ENCODE measurements around the gene CD28. TPM values are rescaled to one million over a fixed set of nuclear protein-coding genes. Genes with fewer than 3 reads are reported as not detected.

CD28 gene
- total RNA-seq, 2 experiments from 2014 or later: 128 to 130 TPM

DNA sequence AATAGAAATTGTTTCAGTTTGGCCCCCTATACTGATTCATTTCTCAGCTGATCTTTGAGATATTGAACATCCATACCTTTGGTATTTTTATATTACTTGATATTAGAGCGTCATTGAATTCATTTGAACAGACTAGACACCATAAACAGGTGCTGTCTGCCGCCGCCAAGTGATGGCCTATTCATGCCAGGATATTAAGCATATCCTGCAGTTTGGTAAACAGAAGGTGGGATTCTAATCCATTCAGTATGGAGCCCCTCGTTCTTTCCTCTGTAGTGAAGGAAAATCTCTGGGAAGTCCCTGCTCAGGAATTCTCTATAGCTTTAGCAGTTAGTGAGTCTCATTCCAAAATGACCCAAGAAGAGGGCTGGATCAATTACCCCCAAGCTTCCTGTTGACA lies 23.0 kb upstream of the CD28 start:
- H3K4me3 ChIP-seq (ENCODE audit: low read length): no peak overlapping the region
- no peak overlapping the region for H3K27ac ChIP-seq (ENCODE audit: low read depth in 1 of 2, low read length in 2 of 2)
- POLR2A ChIA-PET: no interaction called here
- H3K27me3 Mint-ChIP-seq: no peaks in the 10 kb centered on the region
- no peak overlapping the region for H3K4me3 Mint-ChIP-seq
- CTCF ChIA-PET: interaction anchor here (0.7 kb wide), 2 partner anchors 132 to 190 kb away, joined by 3 read pairs; no protein-coding TSS in a partner anchor
- TF ChIP-seq, protein P1, sequence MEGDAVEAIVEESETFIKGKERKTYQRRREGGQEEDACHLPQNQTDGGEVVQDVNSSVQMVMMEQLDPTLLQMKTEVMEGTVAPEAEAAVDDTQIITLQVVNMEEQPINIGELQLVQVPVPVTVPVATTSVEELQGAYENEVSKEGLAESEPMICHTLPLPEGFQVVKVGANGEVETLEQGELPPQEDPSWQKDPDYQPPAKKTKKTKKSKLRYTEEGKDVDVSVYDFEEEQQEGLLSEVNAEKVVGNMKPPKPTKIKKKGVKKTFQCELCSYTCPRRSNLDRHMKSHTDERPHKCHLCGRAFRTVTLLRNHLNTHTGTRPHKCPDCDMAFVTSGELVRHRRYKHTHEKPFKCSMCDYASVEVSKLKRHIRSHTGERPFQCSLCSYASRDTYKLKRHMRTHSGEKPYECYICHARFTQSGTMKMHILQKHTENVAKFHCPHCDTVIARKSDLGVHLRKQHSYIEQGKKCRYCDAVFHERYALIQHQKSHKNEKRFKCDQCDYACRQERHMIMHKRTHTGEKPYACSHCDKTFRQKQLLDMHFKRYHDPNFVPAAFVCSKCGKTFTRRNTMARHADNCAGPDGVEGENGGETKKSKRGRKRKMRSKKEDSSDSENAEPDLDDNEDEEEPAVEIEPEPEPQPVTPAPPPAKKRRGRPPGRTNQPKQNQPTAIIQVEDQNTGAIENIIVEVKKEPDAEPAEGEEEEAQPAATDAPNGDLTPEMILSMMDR (IDR thresholded peaks at IDR 0.05): no peak
- H3K27me3 ChIP-seq (ENCODE audit: control insufficient read depth in 1 of 2, insufficient read depth in 2 of 2, low read length in 2 of 2): no peaks in the 10 kb centered on the region
- H3K36me3 Mint-ChIP-seq (ENCODE audit: low read depth): no peaks in the 10 kb centered on the region
- H3K4me1 ChIP-seq (ENCODE audit: insufficient read depth, low read length): peaks cover 16% of the 10 kb centered on the region
- no peaks in the 10 kb centered on the region for H3K9me3 Mint-ChIP-seq
- peaks cover 51% of the 10 kb centered on the region for H3K4me1 Mint-ChIP-seq (ENCODE audit: low read depth)
- intact Hi-C loops (cut with DNase I, micrococcal nuclease): no loop called here
- H3K27ac Mint-ChIP-seq: no peak overlapping the region
- no peaks in the 10 kb centered on the region for H3K36me3 ChIP-seq (ENCODE audit: insufficient read depth, low read length)
- no peaks in the 10 kb centered on the region for H3K9me3 ChIP-seq (ENCODE audit: control insufficient read depth in 1 of 2, insufficient read depth in 1 of 2, low read length in 2 of 2)
- DNase-seq: no peak
- no peak for ATAC-seq (ENCODE audit: poor library complexity)

DNA sequence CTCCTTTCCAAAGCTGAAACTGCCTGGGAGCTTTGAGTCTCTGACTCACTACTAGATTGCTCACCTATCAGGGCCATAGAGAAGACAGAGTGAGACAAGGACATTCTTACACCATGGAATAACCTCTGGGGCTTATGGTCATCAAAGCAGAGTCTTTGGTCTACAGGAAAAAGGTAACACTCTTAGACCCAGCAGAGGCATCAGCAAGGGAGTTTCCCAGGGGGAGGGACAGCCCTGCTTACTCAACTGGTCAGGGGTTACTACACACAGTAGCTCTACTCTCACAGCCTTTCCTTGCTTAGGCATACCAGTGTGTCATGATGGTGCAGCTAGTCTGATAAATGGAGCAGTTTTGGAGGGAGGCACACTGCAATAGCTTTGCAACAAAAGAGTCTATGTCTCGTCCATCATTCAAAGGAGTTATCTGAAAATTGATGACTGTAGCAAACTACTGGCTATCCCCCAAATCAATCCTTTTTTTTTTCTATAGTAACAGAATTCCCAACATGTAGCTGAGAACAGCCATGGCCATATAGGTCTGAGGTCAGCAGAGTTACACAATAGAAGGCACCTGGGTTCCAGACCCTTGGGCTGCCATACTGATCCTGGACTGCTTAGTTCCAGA lies 22.4 kb upstream of the CD28 start:
- Histone ChIP-seq H3K27ac (ENCODE audit: low read depth in 1 of 2, low read length in 2 of 2) (no peak overlapping the region), H3K4me1 (ENCODE audit: insufficient read depth, low read length) (peaks cover 16% of the 10 kb centered on the region), H3K27me3 (ENCODE audit: control insufficient read depth in 1 of 2, insufficient read depth in 2 of 2, low read length in 2 of 2) (no peaks in the 10 kb centered on the region), H3K36me3 (ENCODE audit: insufficient read depth, low read length) (no peaks in the 10 kb centered on the region), H3K9me3 (ENCODE audit: control insufficient read depth in 1 of 2, insufficient read depth in 1 of 2, low read length in 2 of 2) (no peaks in the 10 kb centered on the region), H3K4me3 (ENCODE audit: low read length) (no peak overlapping the region)
- CTCF ChIA-PET: interaction anchor here (0.7 kb wide), 1 partner anchor 131 kb away, joined by 3 read pairs; no protein-coding TSS in a partner anchor
- Mint-ChIP-seq H3K27me3 (no peaks in the 10 kb centered on the region), H3K4me1 (ENCODE audit: low read depth) (peaks cover 44% of the 10 kb centered on the region), H3K4me3 (no peak overlapping the region), H3K27ac (no peak overlapping the region), H3K9me3 (no peaks in the 10 kb centered on the region), H3K36me3 (ENCODE audit: low read depth) (no peaks in the 10 kb centered on the region)
- ATAC-seq (ENCODE audit: poor library complexity) (no peak), DNase-seq (peak in 2 of 14 experiments; percentile 40 to 59)
- POLR2A ChIA-PET: no interaction called here
- intact Hi-C loops (cut with DNase I, micrococcal nuclease): no loop called here
- TF ChIP-seq, protein P1 (IDR thresholded peaks at IDR 0.05): no peak

DNA sequence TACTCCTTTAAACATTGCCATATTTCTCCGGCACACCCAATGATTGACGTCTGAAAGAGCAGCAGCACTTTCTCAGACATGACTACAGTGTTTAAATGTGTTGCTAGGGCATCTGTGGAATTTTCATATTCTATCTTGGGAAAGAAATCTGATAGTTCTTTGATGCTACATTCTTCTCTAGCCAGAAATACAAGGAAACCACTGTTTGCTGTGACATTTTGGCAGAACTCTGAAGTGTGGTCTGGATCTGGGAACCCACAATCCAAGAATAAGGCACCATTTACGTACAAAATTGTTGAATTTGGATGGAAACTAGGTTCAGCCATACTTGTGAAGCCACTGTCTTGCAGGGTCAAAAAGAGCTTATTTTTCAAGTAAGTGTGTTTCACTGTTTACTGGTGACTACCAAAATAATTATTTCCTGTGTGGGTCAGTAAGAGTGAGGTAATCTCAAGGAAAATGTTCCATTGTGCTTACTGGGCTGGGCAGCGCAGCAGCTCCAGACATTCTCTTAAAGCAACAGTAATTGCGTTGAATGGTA lies 21.3 kb upstream of the CD28 start:
- Histone ChIP-seq H3K27me3 (ENCODE audit: control insufficient read depth in 1 of 2, insufficient read depth in 2 of 2, low read length in 2 of 2) (no peaks in the 10 kb centered on the region), H3K9me3 (ENCODE audit: control insufficient read depth in 1 of 2, insufficient read depth in 1 of 2, low read length in 2 of 2) (no peaks in the 10 kb centered on the region), H3K4me1 (ENCODE audit: insufficient read depth, low read length) (peaks cover 16% of the 10 kb centered on the region), H3K4me3 (ENCODE audit: low read length) (no peak overlapping the region), H3K27ac (ENCODE audit: low read depth in 1 of 2, low read length in 2 of 2) (no peak overlapping the region), H3K36me3 (ENCODE audit: insufficient read depth, low read length) (no peaks in the 10 kb centered on the region)
- intact Hi-C loops (cut with DNase I, micrococcal nuclease): no loop called here
- Mint-ChIP-seq H3K36me3 (ENCODE audit: low read depth) (no peaks in the 10 kb centered on the region), H3K4me3 (no peak overlapping the region), H3K27ac (no peak overlapping the region), H3K4me1 (ENCODE audit: low read depth) (peaks cover 43% of the 10 kb centered on the region), H3K9me3 (no peaks in the 10 kb centered on the region), H3K27me3 (no peaks in the 10 kb centered on the region)
- TF ChIP-seq, protein P1 (IDR thresholded peaks at IDR 0.05): no peak
- no peak for DNase-seq
- POLR2A ChIA-PET: no interaction called here
- CTCF ChIA-PET: no interaction called here
- ATAC-seq (ENCODE audit: poor library complexity): no peak

Data from CD4-positive, alpha-beta T cell (primary cell).